Sigmoid colon (tissue), 7 donors: ENCODE measurements around the gene ARID5B. TPM values are rescaled to one million over a fixed set of nuclear protein-coding genes. Genes with fewer than 3 reads are reported as not detected.

ENCODE experiments used
- DNase-seq: peaks from one replicate; pipeline ENCODE4 v3.0.0-alpha.2; 2019
- H3K27ac ChIP-seq, 4 donors: fragments of 200-600 bp; sonication (generic); one replicate each; pipeline ENCODE4 v1.5.1; 2016 to 2019; ENCODE audit warnings: mild to moderate bottlenecking in 1 of 4
- H3K27me3 ChIP-seq, 3 donors: fragments of 200-600 bp; sonication (generic); one replicate each; pipeline ENCODE4 v1.5.1; 2019; ENCODE audit warnings: mild to moderate bottlenecking in 1 of 3
- H3K36me3 ChIP-seq, 4 donors: fragments of 200-600 bp; sonication (generic); one replicate each; pipeline ENCODE4 v1.5.1; 2016 to 2019
- H3K4me1 ChIP-seq, 4 donors: fragments of 200-600 bp; sonication (generic); one replicate each; pipeline ENCODE4 v1.5.1; 2017 to 2019
- H3K4me3 ChIP-seq, 4 donors: fragments of 200-600 bp; sonication (generic); one replicate each; pipeline ENCODE4 v1.5.1; 2017 to 2019; ENCODE audit warnings: mild to moderate bottlenecking in 2 of 4, moderate library complexity in 1 of 4
- H3K9me3 ChIP-seq, 4 donors: fragments of 200-600 bp in 3 of 4; sonication (generic) in 3 of 4; one replicate each; pipeline versions ENCODE4 v1.5.1 to v1.6.1; 2013 to 2019
- CTCF ChIP-seq, 4 experiments: fragments of 450-650 bp in 3 of 4; fragments of 200-600 bp in 1 of 4; IDR thresholded peaks; one replicate each; pipeline ENCODE4 v1.5.1; 2016 to 2019; ENCODE audit warnings: antibody characterized with exemption in 4 of 4, mild to moderate bottlenecking in 3 of 4, moderate library complexity in 2 of 4
- EP300 ChIP-seq, 4 donors: sonication (generic); formaldehyde crosslinking; IDR thresholded peaks; one replicate each; pipeline ENCODE4 v1.6.1; 2017; ENCODE audit warnings: antibody characterized with exemption in 4 of 4
- POLR2A ChIP-seq, 2 donors: fragments of 450-650 bp; IDR thresholded peaks; one replicate each; pipeline ENCODE4 v1.6.1; 2016; ENCODE audit warnings: antibody characterized with exemption in 2 of 2, mild to moderate bottlenecking in 2 of 2, moderate library complexity in 2 of 2
- POLR2AphosphoS5 ChIP-seq, 4 donors: sonication (generic); formaldehyde crosslinking; IDR thresholded peaks; one replicate each; pipeline ENCODE4 v1.6.1; 2017; ENCODE audit warnings: antibody characterized with exemption in 4 of 4
- WGBS, 2 donors: extraction: QIAGEN DNeasy Blood & Tissue Kit; methylation state at CpG; one replicate each; pipeline ENCODE4 v1.1.7; 2013; 5-methylcytosine and 5-hydroxymethylcytosine counted together
- intact Hi-C: fragments of 100-400 bp; cut with DNase I; formaldehyde crosslinking; loops from one replicate; pipeline ENCODE4 v1.15.1; 2023
- polyA plus RNA-seq, 3 donors: library from polyadenylated mRNA; stranded (reverse); fragments of 200-250 nt; gene quantifications; one replicate each; pipeline ENCODE4 v1.2.3, GENCODE V29; 2013
- total RNA-seq, 4 donors: library from RNA; depleted of rRNA; stranded (reverse); fragments of >200 nt; gene quantifications; one replicate each; pipeline ENCODE4 v1.1.0, GENCODE V29; 2016
- donor health status: healthy with polysubstance abuse.
- donor health status: Bipolar disorder and iron deficiency.
- donor health status: healthy.

The ARID5B gene
- total and polyA plus RNA-seq, 7 donors: 2.3 to 109 (median 29.6) TPM

DNA sequence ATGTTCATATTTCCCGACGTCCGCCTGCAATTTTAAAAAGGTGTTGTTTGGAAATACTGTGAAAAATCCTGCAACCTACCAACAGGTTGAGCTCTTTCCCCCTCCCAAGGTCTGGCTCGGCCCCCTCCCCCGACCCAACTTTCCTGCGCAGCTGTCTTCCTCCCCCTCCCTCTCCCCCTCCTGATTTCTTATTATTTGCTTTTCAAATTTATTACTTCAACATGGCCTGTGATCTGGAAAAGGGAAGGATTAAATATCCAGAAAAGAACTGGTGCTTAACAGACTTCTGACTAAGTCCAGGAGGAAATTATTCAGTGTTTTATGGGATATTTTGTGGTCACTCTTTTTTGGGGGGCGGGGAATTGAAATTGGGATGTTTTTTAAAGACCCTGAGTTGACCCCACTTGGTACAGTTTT, 2.4 kb downstream of the ARID5B start:
- intact Hi-C loops: loop anchor here (2.0 to 5.0 kb wide), 5 partner anchors 38 to 152 kb away; no protein-coding TSS in a partner anchor
- 3 to 7% methylated on average over 7 of the region's 7 CpGs for WGBS, 2 donors
- H3K4me3 ChIP-seq: peak overlapping the region; percentile 67 to 75 (median 68)
- no peaks in the 10 kb centered on the region for H3K27me3 ChIP-seq
- no peaks in the 10 kb centered on the region for H3K9me3 ChIP-seq
- H3K4me1 ChIP-seq: peaks cover 0 to 30% (median 11%) of the 10 kb centered on the region in 4 donors
- H3K27ac ChIP-seq: peak overlapping the region; percentile 93 to 98 (median 96)
- no peak for TF ChIP-seq CTCF (IDR thresholded peaks at IDR 0.05)
- no peak for TF ChIP-seq POLR2AphosphoS5 (IDR thresholded peaks at IDR 0.05)
- no peak for TF ChIP-seq EP300 (IDR thresholded peaks at IDR 0.05)
- TF ChIP-seq POLR2A (IDR thresholded peaks at IDR 0.05): no peak
- H3K36me3 ChIP-seq: no peaks in the 10 kb centered on the region
- no peak for DNase-seq

- intact Hi-C loops: loop anchor here (5.0 kb wide), 4 partner anchors 37 to 153 kb away; no protein-coding TSS in a partner anchor
- H3K4me1 ChIP-seq: peaks cover 0 to 21% (median 6%) of the 10 kb centered on the region in 4 donors
- H3K27ac ChIP-seq: peak overlapping the region; percentile 93 to 98 (median 96)
- H3K4me3 ChIP-seq: peak overlapping the region in 2 of 4 donors; percentile 67 to 70
- no peak for DNase-seq
- TF ChIP-seq CTCF (IDR thresholded peaks at IDR 0.05) (no peak), POLR2A (IDR thresholded peaks at IDR 0.05) (no peak), EP300 (IDR thresholded peaks at IDR 0.05) (peak in 1 of 4 donors; percentile 39), POLR2AphosphoS5 (IDR thresholded peaks at IDR 0.05) (peak in 1 of 4 donors; percentile 65)
- no peaks in the 10 kb centered on the region for H3K27me3 ChIP-seq
- WGBS, 2 donors: 26 to 39% methylated on average over 6 of the region's 6 CpGs
- no peaks in the 10 kb centered on the region for H3K36me3 ChIP-seq
- H3K9me3 ChIP-seq: no peaks in the 10 kb centered on the region
Observed at GRCh38 chr10:61904733-61905725, 3.5 kb downstream of the ARID5B start.

GRCh38 chr10:61905837-61906561, 4.5 kb downstream of the ARID5B start:
- 54 to 81% methylated on average over 3 of the region's 3 CpGs for WGBS, 2 donors
- no peak overlapping the region for H3K4me3 ChIP-seq
- TF ChIP-seq EP300 (IDR thresholded peaks at IDR 0.05) (no peak), POLR2AphosphoS5 (IDR thresholded peaks at IDR 0.05) (no peak), POLR2A (IDR thresholded peaks at IDR 0.05) (no peak), CTCF (IDR thresholded peaks at IDR 0.05) (no peak)
- DNase-seq: no peak
- no peaks in the 10 kb centered on the region for H3K27me3 ChIP-seq
- intact Hi-C loops: no loop called here
- peak overlapping the region; percentile 93 to 98 (median 96) for H3K27ac ChIP-seq
- H3K36me3 ChIP-seq: no peaks in the 10 kb centered on the region
- peaks cover 0 to 28% (median 9%) of the 10 kb centered on the region in 4 donors for H3K4me1 ChIP-seq
- H3K9me3 ChIP-seq: no peaks in the 10 kb centered on the region

DNA sequence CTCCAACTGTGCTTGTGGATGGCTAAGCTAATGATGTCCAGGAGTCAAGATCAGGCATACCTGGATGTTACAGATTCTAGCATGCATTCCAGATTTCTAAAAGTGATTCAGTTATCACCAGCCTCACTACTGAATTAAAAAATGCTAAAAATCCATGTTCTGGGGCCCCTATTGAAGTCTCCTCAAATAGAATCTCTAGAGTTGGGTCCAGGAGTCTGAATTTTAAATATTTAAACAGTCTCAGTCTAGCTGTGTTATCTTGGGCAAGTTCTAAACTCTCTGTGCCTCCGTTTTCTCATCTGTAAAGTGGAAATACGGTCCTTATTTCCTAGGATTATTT, 5.0 kb downstream of the ARID5B start:
- 89 to 95% methylated on average over 2 of the region's 2 CpGs for WGBS, 2 donors
- no peaks in the 10 kb centered on the region for H3K36me3 ChIP-seq
- peaks cover 0 to 28% (median 11%) of the 10 kb centered on the region in 4 donors for H3K4me1 ChIP-seq
- DNase-seq: no peak
- H3K27me3 ChIP-seq: no peaks in the 10 kb centered on the region
- no peak for TF ChIP-seq EP300 (IDR thresholded peaks at IDR 0.05)
- no peak for TF ChIP-seq CTCF (IDR thresholded peaks at IDR 0.05)
- TF ChIP-seq POLR2A (IDR thresholded peaks at IDR 0.05): no peak
- TF ChIP-seq POLR2AphosphoS5 (IDR thresholded peaks at IDR 0.05): no peak
- H3K27ac ChIP-seq: peak overlapping the region in 2 of 4 donors; percentile 93 to 98
- no peak overlapping the region for H3K4me3 ChIP-seq
- no peaks in the 10 kb centered on the region for H3K9me3 ChIP-seq
- intact Hi-C loops: no loop called here
